Activated naive CD4-positive, alpha-beta T cell treated with anti-CD3 and anti-CD28 coated beads for 36 hours (primary cell): ENCODE measurements around the gene GSK3A. TPM values are rescaled to one million over a fixed set of nuclear protein-coding genes. Genes with fewer than 3 reads are reported as not detected.

Source experiments
- CTCF ChIA-PET: fragments of 350-600 bp; sonication (Branson Sonifier 250); formaldehyde crosslinking; loops from one replicate; lab custom pipeline; 2021; ENCODE audit warnings: antibody characterized with exemption; lab: Charles Lee
- DNase-seq: peaks from one replicate; pipeline ENCODE4 v3.0.0-alpha.2; 2020
- H3K27ac Mint-ChIP-seq: one replicate; pipeline ENCODE4 v1.8.0; 2021; ENCODE audit warnings: mild to moderate bottlenecking, mixed read lengths
- H3K27me3 Mint-ChIP-seq: one replicate; pipeline ENCODE4 v1.8.0; 2021; ENCODE audit warnings: low read depth, mixed read lengths
- H3K36me3 Mint-ChIP-seq: one replicate; pipeline ENCODE4 v1.8.0; 2021; ENCODE audit warnings: low read depth, mixed read lengths
- H3K4me1 Mint-ChIP-seq: one replicate; pipeline ENCODE4 v1.8.0; 2021; ENCODE audit warnings: low read depth, mixed read lengths
- H3K4me3 Mint-ChIP-seq: one replicate; pipeline ENCODE4 v1.8.0; 2021; ENCODE audit warnings: mild to moderate bottlenecking, moderate library complexity, mixed read lengths
- H3K9me3 Mint-ChIP-seq: one replicate; pipeline ENCODE4 v1.8.0; 2021; ENCODE audit warnings: mixed read lengths
- intact Hi-C: fragments of 100-400 bp; cut with micrococcal nuclease; formaldehyde crosslinking; loops from one replicate; pipeline ENCODE4 v1.15.1; 2023
- total RNA-seq, 2 experiments: library from RNA; stranded (reverse); gene quantifications; one replicate each; pipeline ENCODE4 v1.2.3, GENCODE V29; 2021

Gene GSK3A
- total RNA-seq, 2 experiments from 2014 or later: 31.1 to 33.8 TPM

DNA sequence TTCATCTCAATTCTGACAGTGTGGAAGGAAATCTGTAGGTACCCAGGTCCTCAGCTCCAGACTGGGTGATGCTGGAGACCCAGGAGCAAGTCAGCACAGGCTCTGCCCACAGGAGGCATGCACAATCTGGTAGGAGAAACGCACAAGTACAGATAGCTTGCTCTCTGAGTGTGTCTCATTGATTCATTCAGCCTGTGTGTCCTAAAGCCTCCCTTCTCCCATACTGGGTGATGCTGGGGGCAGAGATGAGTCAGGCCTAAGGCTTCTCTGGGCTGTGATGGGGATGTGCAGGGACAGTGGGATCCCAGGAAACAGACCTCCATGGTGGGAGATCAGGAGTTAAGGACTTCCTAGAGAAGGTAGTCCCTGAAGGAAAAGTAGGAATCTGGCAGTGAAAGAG lies 15.5 kb downstream of the GSK3A start:
- peaks cover 25% of the 10 kb centered on the region for H3K36me3 Mint-ChIP-seq
- CTCF ChIA-PET: interaction anchor here (3.3 kb wide), 1 partner anchor 70 kb away, joined by 8 read pairs; no protein-coding TSS in a partner anchor

DNA sequence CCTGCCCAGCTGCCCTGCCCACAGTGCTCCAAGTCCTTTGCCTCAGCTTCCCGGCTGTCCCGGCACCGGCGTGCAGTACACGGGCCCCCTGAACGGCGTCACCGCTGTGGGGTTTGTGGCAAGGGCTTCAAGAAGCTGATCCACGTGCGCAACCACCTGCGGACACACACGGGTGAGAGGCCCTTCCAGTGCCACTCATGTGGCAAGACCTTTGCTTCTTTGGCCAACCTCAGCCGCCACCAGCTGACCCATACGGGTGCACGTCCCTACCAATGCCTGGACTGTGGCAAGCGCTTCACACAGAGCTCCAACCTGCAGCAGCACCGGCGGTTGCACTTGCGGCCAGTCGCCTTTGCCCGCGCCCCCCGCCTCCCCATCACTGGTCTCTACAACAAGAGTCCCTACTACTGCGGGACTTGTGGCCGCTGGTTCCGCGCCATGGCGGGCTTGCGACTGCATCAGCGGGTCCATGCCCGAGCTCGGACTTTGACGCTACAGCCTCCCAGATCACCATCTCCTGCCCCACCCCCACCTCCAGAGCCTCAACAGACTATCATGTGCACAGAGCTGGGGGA lies 16.6 kb downstream of the GSK3A start:
- Mint-ChIP-seq H3K27me3 (no peaks in the 10 kb centered on the region), H3K27ac (no peak overlapping the region), H3K4me3 (no peak overlapping the region), H3K36me3 (peaks cover 23% of the 10 kb centered on the region), H3K4me1 (peaks cover 40% of the 10 kb centered on the region), H3K9me3 (no peaks in the 10 kb centered on the region)
- CTCF ChIA-PET: interaction anchor here (1.5 kb wide), 1 partner anchor 117 kb away, joined by 3 read pairs; no protein-coding TSS in a partner anchor
- intact Hi-C loops: no loop called here
- DNase-seq: no peak

More for the DNA sequence above, 15.5 kb downstream of the GSK3A start:
- Mint-ChIP-seq H3K4me3 (no peak overlapping the region), H3K4me1 (peaks cover 37% of the 10 kb centered on the region), H3K9me3 (no peaks in the 10 kb centered on the region), H3K27ac (no peak overlapping the region), H3K27me3 (no peaks in the 10 kb centered on the region)
- DNase-seq: no peak
- intact Hi-C loops: no loop called here

DNA sequence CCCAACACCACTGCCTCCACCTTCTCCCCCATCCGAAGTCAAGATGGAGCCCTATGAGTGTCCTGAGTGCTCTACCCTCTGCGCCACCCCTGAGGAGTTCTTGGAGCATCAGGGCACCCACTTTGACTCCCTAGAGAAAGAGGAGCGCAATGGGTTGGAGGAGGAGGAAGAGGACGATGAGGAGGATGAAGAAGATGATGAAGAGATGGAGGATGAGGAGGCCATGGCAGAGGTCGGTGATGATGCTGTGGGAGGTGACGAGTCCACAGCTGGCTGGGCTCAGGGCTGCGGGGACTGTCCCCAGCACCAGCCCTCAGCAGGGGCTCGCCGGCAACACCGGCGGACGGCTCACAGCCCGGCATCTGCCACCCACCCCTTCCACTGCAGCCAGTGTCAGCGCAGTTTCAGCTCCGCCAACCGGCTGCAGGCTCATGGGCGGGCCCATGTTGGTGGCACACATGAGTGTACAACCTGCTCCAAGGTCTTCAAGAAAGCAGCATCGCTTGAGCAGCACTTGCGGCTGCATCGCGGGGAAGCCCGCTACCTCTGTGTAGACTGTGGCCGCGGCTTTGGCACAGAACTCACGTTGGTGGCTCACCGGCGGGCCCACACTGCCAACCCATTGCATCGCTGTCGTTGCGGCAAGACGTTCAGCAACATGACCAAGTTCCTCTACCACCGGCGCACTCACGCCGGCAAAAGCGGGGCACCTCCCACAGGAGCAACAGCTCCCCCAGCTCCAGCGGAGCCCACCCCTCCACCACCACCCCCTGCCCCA lies 17.3 kb downstream of the GSK3A start:
- CTCF ChIA-PET: interaction anchor here (1.5 kb wide), 1 partner anchor 116 kb away, joined by 3 read pairs; no protein-coding TSS in a partner anchor
- Mint-ChIP-seq H3K27me3 (no peaks in the 10 kb centered on the region), H3K9me3 (no peaks in the 10 kb centered on the region), H3K36me3 (peaks cover 24% of the 10 kb centered on the region), H3K4me3 (no peak overlapping the region), H3K27ac (no peak overlapping the region), H3K4me1 (peaks cover 44% of the 10 kb centered on the region)
- no peak for DNase-seq
- intact Hi-C loops: no loop called here

- no peaks in the 10 kb centered on the region for H3K27me3 Mint-ChIP-seq
- peak overlapping the region; percentile 96 for H3K4me3 Mint-ChIP-seq
- intact Hi-C loops: loop anchor here (1.0 kb wide), 3 partner anchors 22 to 105 kb away; partner anchors contain the start of genes GSK3A and MEGF8
- no peaks in the 10 kb centered on the region for H3K9me3 Mint-ChIP-seq
- CTCF ChIA-PET: interaction anchor here (1.9 kb wide), 1 partner anchor 21 kb away, joined by 4 read pairs; no protein-coding TSS in a partner anchor
- DNase-seq: no peak
- H3K4me1 Mint-ChIP-seq: peaks cover 50% of the 10 kb centered on the region
- peaks cover 16% of the 10 kb centered on the region for H3K36me3 Mint-ChIP-seq
- H3K27ac Mint-ChIP-seq: peak overlapping the region; percentile 94
Observed at GRCh38 chr19:42220751-42221097, 21.7 kb downstream of the GSK3A start.

DNA sequence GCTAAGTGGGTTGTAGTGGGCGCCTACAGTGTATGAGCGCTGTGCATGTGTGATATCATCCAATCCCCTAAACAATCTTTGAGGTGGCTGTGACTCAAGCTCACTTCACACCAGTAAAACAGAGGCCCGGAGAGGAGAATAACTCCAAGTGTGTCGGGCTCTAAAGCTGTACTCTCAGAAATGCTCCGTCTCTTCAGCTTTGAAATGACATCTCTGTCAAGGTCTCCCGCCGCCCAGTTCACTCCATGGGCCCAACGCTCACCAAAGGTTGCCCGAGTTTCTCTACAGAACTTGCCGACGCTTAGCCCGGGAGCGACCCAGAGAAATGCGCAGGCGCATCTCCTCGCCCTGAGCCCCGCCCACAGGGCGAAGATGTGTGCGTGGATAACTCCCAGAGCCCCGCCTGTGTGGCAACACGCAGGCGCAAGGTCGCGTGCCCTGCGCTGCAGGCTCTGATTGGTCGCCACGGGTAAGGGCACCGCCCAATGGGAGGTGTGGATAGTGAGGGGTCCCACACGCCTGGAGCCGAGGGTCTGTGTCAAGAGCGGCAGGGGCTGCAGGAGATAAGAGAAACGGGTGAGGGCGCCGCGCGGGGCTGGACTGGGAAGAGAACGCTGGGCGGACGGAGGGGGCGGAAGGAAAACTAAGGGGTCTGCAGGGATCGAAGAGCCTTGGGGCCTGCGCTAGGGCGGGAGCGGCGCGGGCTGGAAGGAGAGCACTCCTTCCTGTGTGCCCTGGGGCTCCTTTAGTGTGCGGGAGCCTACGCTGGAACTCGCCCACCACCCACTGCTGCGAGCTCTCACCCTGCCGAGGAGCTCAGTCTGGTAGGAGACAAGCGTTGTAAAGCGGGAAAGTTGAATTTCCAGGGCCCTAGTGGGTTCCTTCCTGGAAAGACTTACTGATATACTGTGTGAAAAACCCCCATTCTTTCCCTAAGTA lies 22.3 kb downstream of the GSK3A start, which contains the start of gene ZNF526:
ZNF526 (plus strand) TSS at position 501 of the 939 bp plus-strand sequence. CDS start 4,092 bp downstream, outside the sequence.
- H3K9me3 Mint-ChIP-seq: no peaks in the 10 kb centered on the region
- H3K4me3 Mint-ChIP-seq: peak within 1 kb of the TSS; percentile 96
- peak; percentile 97 for DNase-seq
- peaks cover 20% of the 10 kb centered on the region for H3K36me3 Mint-ChIP-seq
- CTCF ChIA-PET: interaction anchor here (0.9 to 1.9 kb wide), 3 partner anchors 21 to 76 kb away, joined by 3 to 5 read pairs (median 4); no protein-coding TSS in a partner anchor
- H3K27ac Mint-ChIP-seq: peak within 1 kb of the TSS; percentile 94
- peaks cover 55% of the 10 kb centered on the region for H3K4me1 Mint-ChIP-seq
- no peaks in the 10 kb centered on the region for H3K27me3 Mint-ChIP-seq
- intact Hi-C loops: loop anchor here (1.0 to 10.0 kb wide), 5 partner anchors 22 to 335 kb away; partner anchors contain the start of genes ARHGEF1, GSK3A, MEGF8 and RABAC1

GRCh38 chr19:42217520-42218437 lies 24.6 kb downstream of the GSK3A start, which contains the start of gene DEDD2:
TSS of gene DEDD2 (minus strand) at chr19:42217677. CDS start at chr19:42217007, 670 bp downstream.
- CTCF ChIA-PET: interaction anchor here (1.2 to 1.7 kb wide), 3 partner anchors 10 to 62 kb away, joined by 3 to 4 read pairs (median 4); no protein-coding TSS in a partner anchor
- Mint-ChIP-seq H3K4me3 (peak within 1 kb of the TSS; percentile 96), H3K27me3 (no peaks in the 10 kb centered on the region), H3K27ac (peak within 1 kb of the TSS; percentile 94), H3K9me3 (no peaks in the 10 kb centered on the region), H3K4me1 (peaks cover 73% of the 10 kb centered on the region), H3K36me3 (peaks cover 31% of the 10 kb centered on the region)
- peak; percentile 100 for DNase-seq
- intact Hi-C loops: loop anchor here (1.0 to 10.0 kb wide), 9 partner anchors 18 to 333 kb away; partner anchors contain the start of genes ARHGEF1, ERF, PAFAH1B3 and PRR19

- Mint-ChIP-seq H3K36me3 (peaks cover 29% of the 10 kb centered on the region), H3K27me3 (no peaks in the 10 kb centered on the region), H3K9me3 (no peaks in the 10 kb centered on the region), H3K4me3 (peak overlapping the region; percentile 96), H3K4me1 (peaks cover 68% of the 10 kb centered on the region), H3K27ac (peak overlapping the region; percentile 94)
- CTCF ChIA-PET: interaction anchor here (1.0 to 1.7 kb wide), 5 partner anchors 9 to 65 kb away, joined by 3 to 4 read pairs (median 3); no protein-coding TSS in a partner anchor
- DNase-seq: peak; percentile 44
- intact Hi-C loops: loop anchor here (1.0 to 10.0 kb wide), 9 partner anchors 18 to 332 kb away; partner anchors contain the start of genes ARHGEF1, ERF, PAFAH1B3 and PRR19
Observed at GRCh38 chr19:42216653-42217519, 25.5 kb downstream of the GSK3A start.

GRCh38 chr19:42214810-42215485 lies 27.5 kb downstream of the GSK3A start:
- CTCF ChIA-PET: interaction anchor here (0.6 to 1.3 kb wide), 3 partner anchors 83 to 106 kb away, joined by 3 read pairs; no protein-coding TSS in a partner anchor
- peaks cover 30% of the 10 kb centered on the region for H3K36me3 Mint-ChIP-seq
- no peaks in the 10 kb centered on the region for H3K9me3 Mint-ChIP-seq
- H3K27ac Mint-ChIP-seq: peak overlapping the region; percentile 68
- H3K27me3 Mint-ChIP-seq: no peaks in the 10 kb centered on the region
- DNase-seq: no peak
- H3K4me1 Mint-ChIP-seq: peaks cover 63% of the 10 kb centered on the region
- H3K4me3 Mint-ChIP-seq: no peak overlapping the region
- intact Hi-C loops: loop anchor here (5.0 to 10.0 kb wide), 2 partner anchors 258 to 330 kb away; partner anchors contain the start of genes ARHGEF1 and RABAC1

DNA sequence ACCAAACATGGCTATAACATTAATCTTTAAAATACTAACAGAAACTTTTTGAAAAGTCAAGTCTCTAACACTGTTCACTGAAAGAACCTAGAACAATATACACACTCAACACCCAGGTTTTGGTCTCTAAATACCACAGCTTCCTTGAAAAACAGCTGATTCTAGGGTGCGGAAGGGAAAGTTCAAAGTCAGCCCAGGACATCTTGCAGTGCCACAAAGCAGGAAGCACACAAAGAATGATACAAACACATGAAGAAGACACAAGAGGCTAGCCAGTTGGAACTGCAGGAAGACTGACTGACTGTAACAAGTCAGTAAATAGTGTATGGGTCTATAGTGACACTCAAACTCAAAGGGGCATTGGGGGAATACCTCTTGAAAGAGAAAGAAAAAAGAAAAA lies 29.5 kb downstream of the GSK3A start:
- no peaks in the 10 kb centered on the region for H3K9me3 Mint-ChIP-seq
- H3K36me3 Mint-ChIP-seq: peaks cover 46% of the 10 kb centered on the region
- H3K27ac Mint-ChIP-seq: peak overlapping the region; percentile 71
- DNase-seq: no peak
- intact Hi-C loops: loop anchor here (10.0 kb wide), 1 partner anchor 328 kb away; the partner anchor contains the start of gene ARHGEF1
- H3K4me3 Mint-ChIP-seq: no peak overlapping the region
- H3K4me1 Mint-ChIP-seq: peaks cover 53% of the 10 kb centered on the region
- CTCF ChIA-PET: no interaction called here
- no peaks in the 10 kb centered on the region for H3K27me3 Mint-ChIP-seq
